ENCODE results near the gene CGB7.

DNA sequence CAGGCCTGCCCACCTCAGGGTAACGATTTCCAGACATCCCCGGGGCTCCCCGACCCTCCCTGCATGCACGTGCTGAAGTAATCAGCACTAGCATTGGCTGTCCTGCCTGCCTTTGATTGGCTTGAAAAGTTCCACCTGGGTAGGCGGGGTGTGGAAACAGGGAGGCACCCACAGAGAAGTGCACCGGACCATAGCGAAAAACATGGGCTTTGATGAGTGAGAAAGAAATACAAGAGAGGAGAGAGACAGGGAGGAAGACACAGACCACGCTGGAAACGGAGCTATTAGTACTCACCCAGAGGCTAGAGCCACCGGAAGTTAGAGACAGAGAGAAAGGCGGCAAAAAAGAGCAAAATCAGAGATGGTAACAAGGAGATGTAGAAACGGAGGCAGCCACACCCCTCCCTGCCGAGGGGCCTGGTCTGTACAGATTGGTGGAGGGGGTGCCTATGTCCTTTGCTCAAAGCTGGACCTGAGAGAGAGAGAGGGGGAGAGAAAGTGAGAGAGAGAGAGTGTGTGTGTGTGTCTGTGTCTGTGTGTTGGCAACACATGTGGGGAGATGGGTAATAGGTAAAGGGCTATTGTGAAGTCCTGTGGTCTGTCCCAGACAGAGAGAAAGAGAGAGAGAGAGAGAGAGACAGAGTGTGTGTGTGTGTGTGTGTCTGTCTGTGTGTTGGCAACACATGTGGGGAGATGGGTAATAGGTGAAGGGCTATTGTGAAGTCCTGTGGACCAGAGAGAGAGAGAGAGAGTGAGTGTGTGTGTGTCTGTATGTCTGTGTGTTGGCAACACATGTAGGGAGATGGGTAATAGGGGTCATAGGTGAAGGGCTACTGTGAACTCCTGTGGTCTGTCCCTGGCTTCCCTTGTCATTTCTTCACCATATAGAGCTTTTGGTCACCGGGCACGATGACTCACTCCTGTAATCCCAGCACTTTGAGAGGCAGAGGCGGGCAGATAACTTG, 36.3 kb downstream of the CGB7 start:
- TF ChIP-seq, protein P1, sequence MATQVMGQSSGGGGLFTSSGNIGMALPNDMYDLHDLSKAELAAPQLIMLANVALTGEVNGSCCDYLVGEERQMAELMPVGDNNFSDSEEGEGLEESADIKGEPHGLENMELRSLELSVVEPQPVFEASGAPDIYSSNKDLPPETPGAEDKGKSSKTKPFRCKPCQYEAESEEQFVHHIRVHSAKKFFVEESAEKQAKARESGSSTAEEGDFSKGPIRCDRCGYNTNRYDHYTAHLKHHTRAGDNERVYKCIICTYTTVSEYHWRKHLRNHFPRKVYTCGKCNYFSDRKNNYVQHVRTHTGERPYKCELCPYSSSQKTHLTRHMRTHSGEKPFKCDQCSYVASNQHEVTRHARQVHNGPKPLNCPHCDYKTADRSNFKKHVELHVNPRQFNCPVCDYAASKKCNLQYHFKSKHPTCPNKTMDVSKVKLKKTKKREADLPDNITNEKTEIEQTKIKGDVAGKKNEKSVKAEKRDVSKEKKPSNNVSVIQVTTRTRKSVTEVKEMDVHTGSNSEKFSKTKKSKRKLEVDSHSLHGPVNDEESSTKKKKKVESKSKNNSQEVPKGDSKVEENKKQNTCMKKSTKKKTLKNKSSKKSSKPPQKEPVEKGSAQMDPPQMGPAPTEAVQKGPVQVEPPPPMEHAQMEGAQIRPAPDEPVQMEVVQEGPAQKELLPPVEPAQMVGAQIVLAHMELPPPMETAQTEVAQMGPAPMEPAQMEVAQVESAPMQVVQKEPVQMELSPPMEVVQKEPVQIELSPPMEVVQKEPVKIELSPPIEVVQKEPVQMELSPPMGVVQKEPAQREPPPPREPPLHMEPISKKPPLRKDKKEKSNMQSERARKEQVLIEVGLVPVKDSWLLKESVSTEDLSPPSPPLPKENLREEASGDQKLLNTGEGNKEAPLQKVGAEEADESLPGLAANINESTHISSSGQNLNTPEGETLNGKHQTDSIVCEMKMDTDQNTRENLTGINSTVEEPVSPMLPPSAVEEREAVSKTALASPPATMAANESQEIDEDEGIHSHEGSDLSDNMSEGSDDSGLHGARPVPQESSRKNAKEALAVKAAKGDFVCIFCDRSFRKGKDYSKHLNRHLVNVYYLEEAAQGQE (IDR thresholded peaks at IDR 0.05; ENCODE audit: insufficient read depth in 1 of 2, low read depth in 2 of 2, low read length in 2 of 2), result no peak
- TF ChIP-seq POLR2AphosphoS5 (IDR thresholded peaks at IDR 0.05; ENCODE audit: low read depth, low read length) (no peak), FOXP2 (optimal IDR thresholded peaks at IDR 0.05; ENCODE audit: borderline replicate concordance, extremely low read depth, extremely low read length, insufficient read depth) (no peak)
